ENCODE measurements around the gene IQCC.

Gene IQCC

GRCh38 chr1:32195972-32196823 lies 9.3 kb upstream of the IQCC start:
- no peak for DNase-seq

GRCh38 chr1:32197074-32197473 lies 8.4 kb upstream of the IQCC start:
- no peak for DNase-seq

- no peak for DNase-seq
These were observed 7.6 kb upstream of the IQCC start for GRCh38 chr1:32197837-32198236.

GRCh38 chr1:32198237-32199042 lies 7.0 kb upstream of the IQCC start:
- no peak for DNase-seq

GRCh38 chr1:32199043-32199716 lies 6.3 kb upstream of the IQCC start:
- DNase-seq = no peak

- DNase-seq = peak; percentile 46
These were observed 5.8 kb upstream of the IQCC start for GRCh38 chr1:32199717-32200072.

GRCh38 chr1:32200226-32201010 lies 5.1 kb upstream of the IQCC start, which contains the start of gene CCDC28B:
TSS of gene CCDC28B (plus strand) at chr1:32200595. CDS start at chr1:32201936, 1,341 bp downstream.
- DNase-seq = peak; percentile 66

GRCh38 chr1:32201011-32201855 lies 4.2 kb upstream of the IQCC start:
- DNase-seq = peak; percentile 49

GRCh38 chr1:32204943-32205361 lies 519 bp upstream of the IQCC start:
- peak; percentile 30 for DNase-seq

- no peak for DNase-seq
These were observed 3.0 kb downstream of the IQCC start for GRCh38 chr1:32208469-32208868.

- DNase-seq = peak; percentile 74
These were observed 3.4 kb downstream of the IQCC start, which contains the start of gene DCDC2B for GRCh38 chr1:32208891-32209328. TSS of gene DCDC2B (plus strand) at chr1:32209089. CDS start at chr1:32209094, 5 bp downstream.

- DNase-seq = peak; percentile 28
These were observed 10.4 kb downstream of the IQCC start for GRCh38 chr1:32215629-32216480.

GRCh38 chr1:32216566-32216965 lies 11.1 kb downstream of the IQCC start:
- DNase-seq = no peak

GRCh38 chr1:32219022-32219421 lies 13.6 kb downstream of the IQCC start:
- DNase-seq = no peak

GRCh38 chr1:32220746-32221580 lies 15.5 kb downstream of the IQCC start:
- DNase-seq = peak; percentile 12

GRCh38 chr1:32221581-32221979 lies 16.1 kb downstream of the IQCC start:
- DNase-seq = no peak

- DNase-seq = peak; percentile 90
These were observed 16.7 kb downstream of the IQCC start, which contains the start of the genes EIF3I and TMEM234 for GRCh38 chr1:32221980-32222755. TSS of gene EIF3I (plus strand) at chr1:32222407. CDS start at chr1:32222442, 35 bp downstream. TSS of gene TMEM234 (minus strand) at chr1:32222353. CDS start at chr1:32222322, 31 bp downstream.

- no peak for DNase-seq
These were observed 18.2 kb downstream of the IQCC start for GRCh38 chr1:32223683-32224082.

Data from NCI-H146 (cell line).